ENCODE measurements around the gene CACNA1D.
"Not testable (repeated sequence)": the region's sequence is repeated elsewhere in the genome, so short reads cannot be mapped to it uniquely, and the experiment has no call there.

CACNA1D gene

DNA sequence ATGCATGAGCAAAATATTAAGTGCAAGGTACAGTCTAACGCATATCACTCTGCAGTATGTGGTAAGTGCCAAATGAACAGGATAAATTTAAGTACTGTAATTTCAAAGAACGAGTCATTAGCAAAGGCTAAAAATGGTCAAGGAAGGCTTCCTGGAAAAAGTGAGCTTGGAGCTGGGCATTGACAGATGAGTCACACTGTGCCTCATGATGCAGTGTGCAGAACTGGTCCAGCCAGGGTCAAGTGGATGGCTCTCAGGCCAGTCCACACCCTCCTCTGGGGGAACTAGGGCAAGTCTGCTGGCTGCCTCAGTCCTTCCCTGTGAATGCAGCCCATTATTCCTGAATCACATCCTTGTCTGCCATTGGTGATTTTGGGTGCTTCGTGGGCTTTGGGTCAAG is 76.3 kb downstream of the CACNA1D start:
- FAIRE-seq = no peak
- DNase-seq (ENCODE audit: low spot score) = no peak

DNA sequence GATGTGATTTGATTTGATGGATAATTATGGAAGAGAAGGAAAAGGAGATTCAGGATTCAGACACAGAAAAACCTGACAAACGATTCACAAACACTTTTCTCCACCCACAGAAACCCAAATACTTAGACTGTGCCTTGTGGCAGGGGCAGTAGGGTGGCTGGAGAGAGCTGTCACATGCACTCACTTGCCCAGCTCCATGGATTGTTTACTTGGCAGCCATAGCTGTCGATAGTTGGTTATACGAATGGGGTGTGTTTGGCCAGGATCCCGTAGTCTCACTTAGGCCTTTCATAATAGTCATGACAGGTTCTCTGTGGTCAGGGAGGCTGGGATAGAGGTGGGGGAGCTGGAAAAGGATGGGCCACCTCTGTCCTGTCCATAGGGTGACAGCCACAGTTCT is 76.9 kb downstream of the CACNA1D start:
- FAIRE-seq = no peak
- DNase-seq (ENCODE audit: low spot score) = no peak

DNA sequence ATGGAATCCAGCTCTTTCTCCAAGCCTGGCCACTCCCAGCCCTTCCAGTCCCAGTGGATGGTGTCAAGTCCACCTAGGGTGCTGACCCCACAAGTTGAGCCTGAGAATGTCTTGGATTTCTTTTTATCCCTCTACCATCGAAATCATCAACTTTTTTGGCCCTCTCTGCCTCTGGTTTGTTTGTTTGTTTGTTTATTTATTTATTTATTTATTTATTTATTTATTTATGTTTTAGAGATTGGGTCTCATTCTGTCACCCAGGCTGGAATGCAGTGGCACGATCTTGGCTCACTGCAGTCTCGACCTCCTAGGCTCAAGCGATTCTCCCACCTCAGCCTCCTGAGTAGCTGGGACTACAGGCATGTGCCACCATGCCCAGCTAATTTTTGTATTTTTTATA is 77.8 kb downstream of the CACNA1D start:
- FAIRE-seq; DNase-seq (ENCODE audit: low spot score): not testable (repeated sequence)

DNA sequence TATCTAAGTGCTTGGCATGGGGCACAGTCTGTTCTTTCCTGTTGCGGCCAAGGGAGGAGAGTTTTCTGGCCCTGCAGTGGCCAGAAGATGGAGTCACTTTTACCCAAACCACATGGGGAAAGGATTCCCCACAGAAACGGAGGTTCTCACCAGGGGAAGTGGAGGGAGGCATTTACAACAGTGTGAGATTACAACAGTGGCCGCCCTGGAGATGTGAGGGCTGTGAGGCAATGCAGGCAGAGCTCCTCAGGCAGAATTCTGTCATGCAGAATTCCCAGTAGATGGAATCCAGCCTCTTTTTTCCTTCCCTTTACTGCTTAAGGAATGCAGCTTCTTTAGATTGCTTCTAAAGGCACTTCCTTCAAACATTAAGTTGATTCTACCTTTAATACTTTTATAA is 83.1 kb downstream of the CACNA1D start:
- FAIRE-seq (no peak), DNase-seq (ENCODE audit: low spot score) (no peak)

DNA sequence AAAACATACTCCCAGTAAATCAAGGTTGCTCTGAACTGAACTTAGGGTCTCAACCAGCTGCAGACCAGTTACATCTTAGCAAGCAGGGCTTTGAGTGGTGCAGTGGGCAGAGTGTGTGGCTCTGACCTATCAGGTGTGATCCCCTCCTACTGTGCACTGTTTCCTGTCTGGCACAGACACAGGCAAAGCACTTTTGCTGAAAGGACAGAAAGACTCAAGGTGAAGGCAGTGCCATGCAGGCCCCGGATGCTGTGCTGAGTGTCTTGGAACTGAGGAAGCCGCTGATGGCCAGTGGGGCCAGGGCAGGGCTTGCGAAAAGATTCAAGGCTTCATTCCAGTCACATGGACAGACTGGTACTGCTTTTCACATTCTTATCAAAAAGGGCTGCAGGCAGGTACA is 85.2 kb downstream of the CACNA1D start:
- no peak for DNase-seq (ENCODE audit: low spot score)
- no peak for FAIRE-seq

DNA sequence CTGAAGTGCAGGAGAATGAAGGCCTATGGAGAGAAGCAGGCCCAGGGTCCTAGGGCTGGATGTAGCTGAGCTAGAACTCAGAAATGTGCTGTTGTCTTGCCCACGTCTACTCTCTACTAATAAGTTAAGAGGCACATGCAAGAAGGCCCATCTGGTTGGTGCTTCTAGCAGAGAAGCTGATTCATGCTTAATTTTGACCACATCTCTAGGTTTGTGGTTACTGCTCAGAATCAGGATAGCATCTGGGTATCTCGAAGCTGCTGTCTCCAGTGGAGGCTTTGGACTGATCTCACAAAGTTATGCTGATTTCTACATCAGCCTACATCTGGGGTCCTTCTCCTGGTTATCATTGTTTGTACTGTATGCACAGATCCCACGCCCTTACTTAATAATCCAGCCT is 87.3 kb downstream of the CACNA1D start:
- FAIRE-seq = no peak
- no peak for DNase-seq (ENCODE audit: low spot score)

DNA sequence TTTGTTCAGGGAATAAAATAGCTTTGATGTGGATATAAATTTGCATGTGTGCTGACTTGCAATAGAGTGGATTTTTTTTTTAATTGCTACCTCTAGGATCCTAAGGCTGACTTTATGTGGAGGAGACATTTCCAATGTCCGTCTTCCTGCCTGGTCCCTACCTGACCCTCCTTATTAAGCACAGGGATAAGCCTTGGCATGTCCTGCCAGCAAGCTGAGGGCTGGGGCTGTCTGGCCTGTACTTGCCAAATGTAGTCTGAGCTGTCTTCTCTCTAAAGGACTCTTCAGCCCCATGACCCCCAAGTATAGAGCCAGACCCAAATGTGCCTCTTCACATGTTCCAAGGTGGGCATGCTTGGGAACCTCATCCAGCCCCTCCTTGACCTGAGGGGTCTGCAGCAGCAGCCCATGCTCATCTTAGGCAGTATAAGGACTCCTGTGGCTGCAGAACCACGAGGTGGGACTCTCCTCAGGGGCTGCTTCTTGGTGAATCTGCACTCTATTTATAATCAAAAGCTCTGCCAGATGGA is 88.8 kb downstream of the CACNA1D start:
- no peak for DNase-seq (ENCODE audit: low spot score)
- FAIRE-seq = no peak

DNA sequence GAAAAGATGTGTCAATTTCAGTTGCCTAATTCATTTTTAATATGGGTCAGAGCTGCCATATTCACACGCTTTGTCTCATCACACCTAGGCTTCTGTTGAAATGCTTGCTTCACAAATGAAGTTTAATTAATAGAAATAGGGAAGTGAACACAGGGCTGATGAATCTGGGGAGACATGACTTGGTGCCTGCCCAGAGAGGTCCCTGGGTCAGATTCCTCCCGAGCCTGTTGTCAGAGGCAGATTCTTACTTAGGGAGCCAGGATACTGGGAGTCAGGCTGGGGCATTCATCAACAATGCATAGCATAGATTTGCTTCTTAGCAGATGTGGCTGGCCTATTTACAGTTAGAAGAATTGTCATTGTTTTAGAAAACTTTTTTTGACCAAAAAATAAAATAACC is 90.6 kb downstream of the CACNA1D start:
- no peak for FAIRE-seq
- no peak for DNase-seq (ENCODE audit: low spot score)

DNA sequence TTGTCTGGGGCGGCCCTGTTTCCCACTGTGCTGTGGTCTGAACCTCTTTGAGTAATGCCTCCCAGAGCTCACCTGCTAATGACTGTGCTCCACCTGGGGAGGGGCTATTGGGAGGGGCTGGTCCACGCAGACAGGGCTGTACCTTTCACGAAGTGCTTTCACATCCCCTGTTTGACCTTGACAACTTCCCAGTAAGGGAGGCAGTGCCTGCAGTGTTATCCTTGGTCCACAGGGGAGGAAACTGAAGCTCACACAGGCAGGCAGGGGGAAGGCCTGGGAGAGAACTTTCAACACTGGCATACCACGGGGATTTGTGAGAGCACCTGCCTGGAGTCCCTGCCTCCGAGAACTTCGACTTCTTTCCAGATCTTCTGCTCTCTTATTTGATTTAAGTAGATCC is 91.2 kb downstream of the CACNA1D start:
- no peak for DNase-seq (ENCODE audit: low spot score)
- no peak for FAIRE-seq

DNA sequence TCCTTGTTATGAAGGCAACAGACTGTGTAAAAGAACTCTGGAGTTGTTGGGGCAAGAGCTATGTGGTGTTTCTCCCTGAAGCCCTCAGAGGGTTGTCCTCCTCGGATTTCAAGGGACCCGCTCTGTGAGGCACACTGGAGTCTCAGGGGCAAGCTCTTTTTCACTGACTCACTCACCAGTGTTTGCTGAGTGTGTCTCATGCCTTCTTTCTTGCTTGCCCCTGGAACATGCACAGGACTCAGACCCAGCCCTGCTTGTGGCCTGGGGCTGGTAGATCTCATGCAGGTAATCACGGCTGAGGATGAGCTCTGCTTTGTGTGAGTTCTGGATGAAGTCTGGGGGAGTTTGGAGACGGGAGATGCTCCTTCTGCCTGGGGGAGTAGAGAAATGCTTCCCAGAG is 93.7 kb downstream of the CACNA1D start:
- no peak for DNase-seq (ENCODE audit: low spot score)
- no peak for FAIRE-seq

DNA sequence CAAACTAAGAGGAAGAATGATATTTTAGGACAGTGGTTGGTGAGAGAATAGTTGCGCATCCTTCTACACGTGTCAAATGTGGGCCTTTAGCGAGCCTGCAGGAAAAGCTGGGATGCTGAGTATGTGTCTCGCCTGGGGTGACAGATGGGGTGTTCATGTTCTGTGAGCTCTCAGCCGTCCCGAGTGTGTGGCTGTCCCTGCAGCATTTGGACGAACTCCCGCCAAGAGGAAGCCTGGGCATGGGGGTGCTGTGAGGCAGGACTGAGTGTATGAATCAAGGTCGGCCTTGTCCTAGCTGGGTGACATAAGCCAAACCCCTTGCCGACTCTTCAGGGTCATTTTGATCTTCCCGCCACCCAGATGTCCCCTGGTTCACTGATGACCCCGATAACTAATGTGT is 94.8 kb downstream of the CACNA1D start:
- DNase-seq (ENCODE audit: low spot score) (no peak), FAIRE-seq (no peak)

DNA sequence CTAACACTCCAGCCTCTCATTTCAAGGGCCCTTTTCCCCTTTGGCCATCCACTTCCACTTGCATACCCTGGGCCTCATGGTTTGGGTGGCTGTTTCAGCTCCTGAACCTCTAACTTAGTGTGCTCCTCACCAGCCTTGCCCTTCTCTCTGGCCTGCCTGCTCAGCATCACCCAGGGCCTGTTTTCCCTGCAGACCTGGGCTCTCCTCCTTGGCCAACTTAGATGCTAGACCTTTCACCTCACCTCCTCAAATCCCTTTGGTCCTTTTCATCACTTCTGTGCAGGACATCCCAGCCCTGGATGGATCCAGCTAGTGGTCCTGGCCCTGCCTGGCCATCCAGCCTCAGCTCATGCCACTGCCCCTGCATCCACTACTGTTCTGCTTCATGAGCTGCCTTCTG is 95.4 kb downstream of the CACNA1D start:
- FAIRE-seq = no peak
- DNase-seq (ENCODE audit: low spot score) = no peak

DNA sequence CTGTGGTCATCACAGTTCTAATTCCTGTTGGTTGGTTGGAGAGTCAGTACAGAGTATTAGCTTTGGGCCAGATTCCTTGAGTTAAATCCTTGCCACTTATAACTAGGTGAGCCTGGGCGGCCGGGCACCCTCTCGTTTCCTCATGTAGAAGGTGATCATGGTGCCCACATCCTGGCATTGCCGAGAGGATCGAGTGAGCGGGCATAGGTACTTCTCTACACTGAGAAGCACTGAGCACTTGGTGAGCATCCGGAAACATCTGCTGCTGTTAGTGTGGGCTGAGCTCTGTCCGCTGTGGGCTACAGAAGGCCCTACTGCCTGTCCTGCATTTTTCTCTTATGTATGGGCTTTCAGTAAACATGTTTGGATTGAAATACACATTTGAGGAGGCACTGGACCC is 96.2 kb downstream of the CACNA1D start:
- DNase-seq (ENCODE audit: low spot score) (no peak), FAIRE-seq (no peak)

DNA sequence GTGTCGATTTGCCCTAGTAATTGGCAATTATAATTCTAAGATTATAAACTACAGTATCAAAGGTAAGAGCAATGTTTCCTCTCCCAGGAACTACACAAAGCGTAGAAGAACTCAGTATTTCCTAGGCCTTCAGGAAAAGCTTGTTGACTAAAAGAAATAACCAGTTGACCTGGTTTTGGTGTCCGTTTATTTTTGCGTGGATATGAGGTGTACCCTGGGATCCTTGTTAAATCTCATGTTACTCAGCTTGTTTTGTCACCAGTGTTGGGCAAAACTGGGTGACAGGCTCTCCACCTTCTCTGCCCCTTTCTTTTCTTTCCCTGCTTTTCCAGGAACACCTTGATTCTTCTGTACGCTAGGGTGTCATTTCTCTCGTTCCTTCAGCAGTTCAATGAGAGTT is 97.2 kb downstream of the CACNA1D start:
- FAIRE-seq = no peak

DNA sequence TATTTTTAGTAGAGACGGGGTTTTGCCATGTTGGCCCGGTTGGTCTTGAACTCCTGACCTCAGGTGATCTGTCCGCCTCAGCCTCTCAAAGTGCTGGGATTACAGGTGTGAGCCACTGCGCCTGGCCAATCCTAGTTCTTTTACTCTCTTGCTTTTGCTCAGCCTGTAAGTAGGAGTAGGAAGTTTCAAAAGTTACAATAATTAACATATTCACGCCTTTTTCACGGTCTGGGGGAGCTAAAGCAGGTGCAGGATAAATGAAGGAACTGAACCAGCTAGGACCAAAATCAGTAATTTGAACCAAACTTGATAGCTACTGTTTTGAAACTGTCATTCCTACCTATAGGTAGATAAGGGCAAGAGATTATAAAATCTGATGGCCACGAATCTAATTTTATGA is 98.5 kb downstream of the CACNA1D start:
- DNase-seq (ENCODE audit: low spot score) = no peak
- no peak for FAIRE-seq

More for the DNA sequence above, 97.2 kb downstream of the CACNA1D start:
- no peak for DNase-seq (ENCODE audit: low spot score)

DNA sequence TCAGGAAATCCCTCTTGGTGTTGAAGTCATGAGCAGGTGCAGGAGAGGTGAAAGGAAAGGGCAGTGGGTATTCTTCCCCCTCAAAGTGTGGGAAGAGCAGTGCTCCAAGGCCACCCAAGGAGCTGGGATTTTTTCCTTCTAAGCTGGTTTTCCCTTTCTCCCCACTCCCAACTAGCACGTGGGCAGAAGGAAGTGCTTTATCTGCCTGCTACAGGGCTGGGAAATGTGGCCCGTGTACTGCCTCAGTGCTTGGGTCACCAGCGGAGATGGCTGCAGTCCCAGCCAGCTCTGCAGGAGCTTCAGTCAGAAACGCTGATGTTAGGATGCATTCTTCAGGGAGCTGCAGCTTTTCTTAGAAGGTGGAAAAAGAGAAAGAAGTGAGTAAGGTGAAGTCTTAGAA is 99.2 kb downstream of the CACNA1D start:
- DNase-seq (ENCODE audit: low spot score) (no peak), FAIRE-seq (no peak)

DNA sequence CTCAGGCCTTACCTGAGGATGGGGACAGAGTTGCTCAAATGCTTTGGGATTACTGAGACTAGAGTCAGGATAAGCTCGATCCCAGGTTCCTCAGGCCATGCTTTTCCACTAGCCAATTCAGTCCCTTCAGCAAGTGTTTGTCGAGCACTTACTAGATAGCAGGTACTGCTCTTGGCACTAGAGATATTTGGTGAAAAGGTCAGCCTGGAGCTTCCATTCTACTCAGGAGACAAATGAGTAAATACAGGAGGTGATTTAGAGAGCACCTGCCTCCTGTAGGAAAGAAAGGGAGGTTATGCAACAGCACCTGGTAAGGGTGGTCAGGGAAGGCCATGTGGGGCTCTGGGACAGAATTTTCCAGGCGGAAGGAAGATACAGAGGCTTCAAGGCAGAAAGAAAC is 99.9 kb downstream of the CACNA1D start:
- FAIRE-seq (no peak), DNase-seq (ENCODE audit: low spot score) (no peak)

DNA sequence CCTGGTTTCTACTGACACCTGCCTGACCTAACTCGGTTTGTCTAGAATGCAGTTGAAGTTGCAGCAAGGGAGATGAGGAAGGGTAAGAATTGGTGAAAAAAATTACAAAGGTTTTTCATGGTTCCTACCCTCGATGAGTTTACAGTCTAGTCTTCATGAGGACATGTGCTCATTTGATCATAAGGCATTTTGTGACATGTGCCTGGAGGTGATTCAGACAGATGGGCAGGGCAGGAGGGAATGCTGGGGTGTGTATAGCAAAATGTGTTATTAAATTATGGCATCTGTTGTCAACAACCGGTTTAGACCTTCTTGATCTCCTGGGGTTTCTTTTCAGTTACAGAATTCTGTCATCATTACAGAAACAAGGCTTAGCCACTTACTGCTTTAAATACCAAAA is 101.2 kb downstream of the CACNA1D start:
- no peak for DNase-seq (ENCODE audit: low spot score)
- no peak for FAIRE-seq

DNA sequence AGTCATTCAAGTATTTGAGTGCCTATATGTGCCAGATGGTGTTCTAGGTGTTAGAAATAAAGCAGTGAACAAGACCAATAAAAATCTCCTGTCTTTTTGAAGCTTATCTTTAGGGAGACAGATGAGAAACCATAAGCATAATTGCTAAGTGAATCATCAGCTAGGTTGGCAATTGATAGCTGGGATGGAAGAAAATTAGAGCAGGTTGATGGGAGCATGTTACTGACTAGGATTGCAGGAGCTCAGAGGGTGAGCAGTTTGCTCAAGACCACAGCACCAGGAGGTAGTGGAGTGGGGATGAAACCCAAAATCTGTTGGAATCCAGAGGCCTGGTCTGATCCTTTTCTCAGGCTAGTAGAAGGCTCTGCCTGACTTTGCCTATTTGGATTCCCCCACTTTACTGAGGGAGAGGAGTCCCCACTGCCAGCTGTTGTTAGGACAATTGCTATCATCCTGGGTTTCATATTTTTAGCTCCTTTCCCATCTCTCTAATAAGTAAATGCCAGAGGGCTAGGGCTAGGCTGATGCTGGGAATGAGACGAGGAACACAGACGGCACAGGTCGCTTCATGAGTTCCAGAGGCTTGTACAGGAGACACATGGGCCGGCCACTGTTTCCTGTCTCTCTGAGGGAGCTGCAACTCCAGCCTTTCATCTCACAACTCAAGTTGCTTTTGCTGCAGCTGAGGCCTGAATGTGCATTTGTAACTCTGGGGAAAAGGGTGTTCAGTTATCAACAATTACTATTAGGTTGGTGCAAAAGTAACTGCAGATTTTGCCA is 102.9 kb downstream of the CACNA1D start:
- DNase-seq (ENCODE audit: low spot score) (no peak), FAIRE-seq (no peak)

DNA sequence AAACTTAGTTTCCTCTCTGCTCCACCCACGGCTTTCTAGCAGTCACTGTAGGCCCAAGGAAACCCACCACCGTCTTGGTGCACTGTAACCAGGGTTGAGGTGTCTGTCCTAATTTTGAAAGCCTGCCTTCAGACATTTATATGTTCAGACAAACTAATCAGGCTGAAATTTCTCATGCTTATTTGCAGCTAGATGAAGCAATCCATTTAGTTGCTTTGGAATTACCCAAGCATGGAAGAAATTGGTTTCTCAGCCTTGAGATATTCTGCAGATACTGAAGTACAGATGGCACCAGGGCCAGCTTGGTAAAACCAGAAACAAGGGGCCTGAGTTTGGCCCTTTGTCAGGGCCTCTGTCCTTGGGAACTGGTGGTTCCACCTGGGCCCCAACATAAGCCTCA is 105.4 kb downstream of the CACNA1D start:
- FAIRE-seq = no peak
- no peak for DNase-seq (ENCODE audit: low spot score)

DNA sequence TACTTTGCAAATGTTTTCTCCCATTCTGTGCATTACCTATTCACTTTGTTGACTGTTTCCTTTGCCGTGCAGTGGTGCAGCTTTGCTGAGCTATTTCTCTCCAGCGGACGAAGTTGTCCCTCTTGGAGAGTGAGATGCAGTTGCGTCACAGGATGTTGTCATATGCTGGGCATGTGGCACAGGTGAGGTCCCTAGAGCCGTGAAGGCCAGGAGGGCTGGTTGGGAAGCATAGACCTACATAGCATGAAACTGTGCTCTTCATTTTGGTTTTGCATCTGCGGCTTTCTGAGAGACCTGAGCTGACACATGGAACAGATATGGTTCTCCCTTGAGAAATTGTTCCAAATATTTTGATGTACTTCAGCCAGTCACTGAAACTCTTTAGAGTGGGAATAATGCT is 108.5 kb downstream of the CACNA1D start:
- DNase-seq (ENCODE audit: low spot score) (no peak), FAIRE-seq (no peak)

DNA sequence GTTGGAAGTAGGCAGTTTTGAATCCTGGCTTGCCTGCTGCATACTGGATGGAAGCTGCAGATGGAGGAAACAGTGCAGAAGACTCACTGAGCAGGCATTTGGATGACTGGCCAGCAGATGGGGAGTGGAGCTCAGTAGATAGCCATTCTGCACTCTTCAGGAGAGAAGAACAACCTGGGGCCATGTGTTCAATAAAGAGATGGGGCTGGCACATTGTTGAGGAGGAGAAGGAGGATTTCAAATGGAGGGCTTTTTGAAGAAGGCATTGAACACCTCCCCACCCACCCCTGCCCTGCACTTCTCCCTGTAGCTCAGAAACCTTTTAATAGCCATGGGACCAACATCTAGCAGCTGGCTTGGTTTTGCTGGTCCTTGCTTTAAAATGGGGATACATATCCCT is 109.8 kb downstream of the CACNA1D start:
- no peak for FAIRE-seq
- DNase-seq (ENCODE audit: low spot score) = no peak

DNA sequence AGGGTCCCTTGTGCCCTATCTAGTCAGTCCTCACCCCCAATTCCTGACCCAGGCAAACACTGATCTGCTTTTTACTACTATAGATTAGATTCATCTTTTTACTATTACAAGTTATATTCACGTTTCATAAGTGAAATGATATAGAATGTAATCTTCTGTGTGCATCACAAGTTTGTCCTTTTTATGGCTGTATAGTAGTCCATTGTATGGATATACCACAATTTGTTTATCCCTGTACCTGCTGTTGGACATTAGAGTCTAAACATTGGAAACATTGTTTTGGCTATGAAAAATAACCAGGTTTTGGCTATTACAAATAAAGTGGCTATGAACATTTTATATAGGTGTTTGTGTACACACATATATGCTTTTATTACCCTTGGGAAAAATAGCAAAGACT is 112.4 kb downstream of the CACNA1D start:
- DNase-seq (ENCODE audit: low spot score) = no peak
- no peak for FAIRE-seq

DNA sequence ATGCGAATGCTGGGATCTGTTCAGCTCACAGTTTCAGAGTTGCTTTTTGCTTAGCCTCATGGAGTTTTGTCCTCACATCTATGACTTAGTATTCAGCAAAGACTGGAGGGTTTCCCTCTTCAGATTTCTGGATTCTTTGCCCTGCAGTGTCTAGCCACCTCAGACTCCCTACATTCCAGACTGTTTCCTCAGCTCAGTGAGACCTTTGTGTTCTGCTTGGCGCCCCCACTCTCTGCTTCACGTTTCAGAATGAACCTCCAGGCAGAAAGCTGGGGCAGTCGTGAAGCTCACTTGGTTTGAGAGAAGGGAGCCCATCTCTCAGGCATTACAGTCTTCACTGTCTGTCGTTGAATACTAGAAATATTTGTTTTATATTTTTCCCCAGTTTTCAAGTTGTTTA is 118.1 kb downstream of the CACNA1D start:
- DNase-seq (ENCODE audit: low spot score) (no peak), FAIRE-seq (no peak)
